Measurements from ENCODE around the gene NEB. TPM values are rescaled to one million over a fixed set of nuclear protein-coding genes. Genes with fewer than 3 reads are reported as not detected.

Gene NEB
- polyA plus RNA-seq, 1 of the 3 experiments (the other 2 are of a cell fraction): 0.02 TPM

DNA sequence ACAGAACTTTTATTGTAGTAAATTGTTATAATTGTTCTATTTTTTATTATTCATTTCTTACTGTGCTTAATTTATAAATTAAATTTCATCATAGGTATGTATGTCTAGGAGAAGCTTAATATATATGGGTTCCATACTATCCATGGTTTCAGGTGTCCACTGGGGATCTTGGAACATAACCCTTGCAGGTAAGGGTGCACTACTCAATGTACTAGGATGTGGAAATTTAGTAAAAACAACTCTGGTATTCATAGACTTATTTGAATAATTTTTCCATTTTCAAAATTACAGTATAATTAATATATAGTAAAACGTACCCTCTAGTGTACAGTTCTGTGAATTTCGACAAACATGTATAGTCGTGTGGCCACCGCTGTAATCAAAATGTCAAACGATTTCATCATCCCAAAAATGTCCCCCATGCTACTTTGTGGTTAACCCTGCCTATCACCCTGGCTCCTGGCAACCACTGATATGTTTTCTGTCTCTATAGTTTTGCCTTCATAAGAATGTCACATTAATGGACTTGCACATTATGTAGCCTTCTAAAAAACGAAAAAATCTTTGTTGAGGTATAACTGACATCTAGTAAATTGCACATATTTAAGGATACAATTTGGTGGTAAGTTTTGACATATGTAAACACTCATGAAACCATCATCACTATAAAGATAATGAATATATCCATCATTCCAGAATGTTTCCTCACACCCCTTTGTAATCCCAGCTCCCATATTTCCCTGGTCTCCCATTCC lies 48.3 kb upstream of the NEB start:
- no peaks in the 10 kb centered on the region for H4K20me1 ChIP-seq (ENCODE audit: insufficient read depth)
- H3K27me3 ChIP-seq (ENCODE audit: insufficient read depth): no peaks in the 10 kb centered on the region
- ChIA-PET CTCF (interaction anchor here (1.6 kb wide), 1 partner anchor 242 kb away, joined by 5 read pairs; no protein-coding TSS in a partner anchor), POLR2A (no interaction called here)
- no peak for TF ChIP-seq MXI1 (IDR thresholded peaks at IDR 0.05; ENCODE audit: low read depth, low read length)
- no peak for TF ChIP-seq POLR2AphosphoS5 (IDR thresholded peaks at IDR 0.05; ENCODE audit: low read depth, low read length)
- TF ChIP-seq, protein P1, sequence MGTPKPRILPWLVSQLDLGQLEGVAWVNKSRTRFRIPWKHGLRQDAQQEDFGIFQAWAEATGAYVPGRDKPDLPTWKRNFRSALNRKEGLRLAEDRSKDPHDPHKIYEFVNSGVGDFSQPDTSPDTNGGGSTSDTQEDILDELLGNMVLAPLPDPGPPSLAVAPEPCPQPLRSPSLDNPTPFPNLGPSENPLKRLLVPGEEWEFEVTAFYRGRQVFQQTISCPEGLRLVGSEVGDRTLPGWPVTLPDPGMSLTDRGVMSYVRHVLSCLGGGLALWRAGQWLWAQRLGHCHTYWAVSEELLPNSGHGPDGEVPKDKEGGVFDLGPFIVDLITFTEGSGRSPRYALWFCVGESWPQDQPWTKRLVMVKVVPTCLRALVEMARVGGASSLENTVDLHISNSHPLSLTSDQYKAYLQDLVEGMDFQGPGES (IDR thresholded peaks at IDR 0.05; ENCODE audit: low read depth, low read length): no peak
- no peak for TF ChIP-seq REST (IDR thresholded peaks at IDR 0.05; ENCODE audit: low read depth, low read length)
- no peak for TF ChIP-seq RXRA (IDR thresholded peaks at IDR 0.05; ENCODE audit: borderline replicate concordance, low read depth)
- no peak overlapping the region for H3K9ac ChIP-seq
- WGBS (ENCODE audit: low lambda C conversion rate): 93% methylated on average over 6 of the region's 6 CpGs
- H3K4me2 ChIP-seq: no peak overlapping the region
- no peaks in the 10 kb centered on the region for H3K9me3 ChIP-seq
- H3K4me3 ChIP-seq (ENCODE audit: low read depth in 2 of 2, low read length in 1 of 2): no peak overlapping the region
- no peaks in the 10 kb centered on the region for H3K4me1 ChIP-seq (ENCODE audit: control insufficient read depth in 1 of 2, insufficient read depth in 2 of 2, low read depth in 1 of 2, low read length in 1 of 2)
- no peaks in the 10 kb centered on the region for H3F3A ChIP-seq (replicated peaks; ENCODE audit: insufficient read depth)
- peaks cover 8 to 14% of the 10 kb centered on the region in 2 experiments for H3K36me3 ChIP-seq (replicated peaks in 1 of 2; ENCODE audit: control insufficient read depth in 1 of 2, insufficient read depth in 2 of 2, low read length in 1 of 2)
- no peak for DNase-seq
- no peak overlapping the region for H3K27ac ChIP-seq (ENCODE audit: low read depth in 2 of 2, low read length in 1 of 2)
- no peaks in the 10 kb centered on the region for H3K9me2 ChIP-seq
- H3K79me2 ChIP-seq (ENCODE audit: insufficient read depth): no peaks in the 10 kb centered on the region
- H2AFZ ChIP-seq (ENCODE audit: low read depth): no peak overlapping the region

DNA sequence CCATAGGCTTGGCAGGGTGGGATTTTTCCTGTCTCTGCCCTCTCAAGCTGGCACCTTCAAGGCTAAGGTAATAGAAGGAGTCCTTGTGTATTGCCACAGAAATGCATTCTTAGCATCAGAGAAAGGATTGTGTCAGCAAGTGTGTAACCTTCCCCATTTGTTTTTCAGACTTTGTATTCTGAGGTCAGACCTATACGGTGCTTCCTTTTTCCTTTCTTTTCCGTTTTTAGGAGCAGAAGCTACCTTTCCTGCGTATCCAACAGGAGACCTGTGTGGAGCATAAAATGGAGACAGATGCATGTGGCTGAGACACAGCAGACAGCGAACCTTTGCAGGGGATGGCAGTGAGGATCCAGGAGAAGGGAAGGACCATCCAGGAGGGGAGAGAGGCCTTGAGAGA lies 47.4 kb upstream of the NEB start:
- POLR2A ChIA-PET: no interaction called here
- H4K20me1 ChIP-seq (ENCODE audit: insufficient read depth): no peaks in the 10 kb centered on the region
- no peaks in the 10 kb centered on the region for H3K27me3 ChIP-seq (ENCODE audit: insufficient read depth)
- no peaks in the 10 kb centered on the region for H3K9me2 ChIP-seq
- H3K9me3 ChIP-seq: no peaks in the 10 kb centered on the region
- TF ChIP-seq, protein P2, sequence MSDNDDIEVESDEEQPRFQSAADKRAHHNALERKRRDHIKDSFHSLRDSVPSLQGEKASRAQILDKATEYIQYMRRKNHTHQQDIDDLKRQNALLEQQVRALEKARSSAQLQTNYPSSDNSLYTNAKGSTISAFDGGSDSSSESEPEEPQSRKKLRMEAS (IDR thresholded peaks at IDR 0.05; ENCODE audit: low read depth): no peak
- TF ChIP-seq FOXJ3 (CRISPR knock-in tag; IDR thresholded peaks at IDR 0.05) (no peak), NRF1 (IDR thresholded peaks at IDR 0.05; ENCODE audit: low read depth, low read length) (no peak), REST (IDR thresholded peaks at IDR 0.05; ENCODE audit: low read depth, low read length) (no peak), TAF1 (IDR thresholded peaks at IDR 0.05; ENCODE audit: borderline replicate concordance, low read depth, low read length) (no peak), USF2 (IDR thresholded peaks at IDR 0.05; ENCODE audit: borderline replicate concordance, low read depth, low read length) (no peak), NFIC (IDR thresholded peaks at IDR 0.05; ENCODE audit: borderline replicate concordance) (no peak), CHD2 (IDR thresholded peaks at IDR 0.05; ENCODE audit: low read length, partially characterized antibody) (no peak), POLR2AphosphoS5 (IDR thresholded peaks at IDR 0.05; ENCODE audit: low read depth, low read length) (no peak), GATA2 (CRISPR knock-in tag; IDR thresholded peaks at IDR 0.05) (no peak), YY1 (IDR thresholded peaks at IDR 0.05; ENCODE audit: low read depth) (no peak), RAD21 (IDR thresholded peaks at IDR 0.05; ENCODE audit: low read length) (no peak), RFX5 (IDR thresholded peaks at IDR 0.05; ENCODE audit: low read length) (no peak)
- 93% methylated on average over 4 of the region's 4 CpGs for WGBS (ENCODE audit: low lambda C conversion rate)
- DNase-seq: no peak
- no peak overlapping the region for H3K27ac ChIP-seq (ENCODE audit: low read depth in 2 of 2, low read length in 1 of 2)
- no peak overlapping the region for H2AFZ ChIP-seq (ENCODE audit: low read depth)
- H3F3A ChIP-seq (replicated peaks; ENCODE audit: insufficient read depth): no peaks in the 10 kb centered on the region
- H3K4me2 ChIP-seq: no peak overlapping the region
- CTCF ChIA-PET: no interaction called here
- no peak overlapping the region for H3K9ac ChIP-seq
- H3K4me3 ChIP-seq (ENCODE audit: low read depth in 2 of 2, low read length in 1 of 2): no peak overlapping the region
- no peaks in the 10 kb centered on the region for H3K79me2 ChIP-seq (ENCODE audit: insufficient read depth)
- H3K36me3 ChIP-seq (replicated peaks in 1 of 2; ENCODE audit: control insufficient read depth in 1 of 2, insufficient read depth in 2 of 2, low read length in 1 of 2): peaks cover 10 to 14% of the 10 kb centered on the region in 2 experiments
- no peaks in the 10 kb centered on the region for H3K4me1 ChIP-seq (ENCODE audit: control insufficient read depth in 1 of 2, insufficient read depth in 2 of 2, low read depth in 1 of 2, low read length in 1 of 2)

Measured in SK-N-SH (cell line).